GM18873 (cell line): Measurements from ENCODE around the gene P2RX2.

Experiments used
- ATAC-seq: cut with Tn5 transposase; IDR thresholded peaks from one replicate; pipeline ENCODE4 v1.9.1; 2021; ENCODE audit warnings: mild to moderate bottlenecking, moderate library complexity, moderate number of reproducible peaks; ENCODE audit not compliant: unreplicated experiment, low FRiP score

The P2RX2 gene

GRCh38 chr12:132657004-132657727 lies 38.6 kb downstream of the P2RX2 start:
- ATAC-seq = no peak

- ATAC-seq = no peak
Measured at GRCh38 chr12:132658149-132658894, 39.7 kb downstream of the P2RX2 start.

- ATAC-seq = no peak
Measured at GRCh38 chr12:132659146-132659545, 40.6 kb downstream of the P2RX2 start.

- ATAC-seq = no peak
Measured at GRCh38 chr12:132660052-132660451, 41.5 kb downstream of the P2RX2 start.

GRCh38 chr12:132660996-132661395 lies 42.4 kb downstream of the P2RX2 start:
- no peak for ATAC-seq

- no peak for ATAC-seq
Measured at GRCh38 chr12:132661972-132662371, 43.4 kb downstream of the P2RX2 start.

GRCh38 chr12:132662901-132663755 lies 44.6 kb downstream of the P2RX2 start:
- ATAC-seq = no peak

- no peak for ATAC-seq
Measured at GRCh38 chr12:132664206-132665148, 45.9 kb downstream of the P2RX2 start.

- no peak for ATAC-seq
Measured at GRCh38 chr12:132665149-132665491, 46.5 kb downstream of the P2RX2 start.

GRCh38 chr12:132665794-132666193 lies 47.2 kb downstream of the P2RX2 start:
- no peak for ATAC-seq

GRCh38 chr12:132668191-132669088 lies 49.9 kb downstream of the P2RX2 start:
- ATAC-seq = no peak

- no peak for ATAC-seq
Measured at GRCh38 chr12:132669166-132669879, 50.7 kb downstream of the P2RX2 start.
